Stimulated activated naive CD8-positive, alpha-beta T cell treated with anti-CD3 and anti-CD28 coated beads, Interleukin-15, amount 100 ng/mL, for 72 hours (primary cell): ENCODE data around the gene OTUB1.
"Not testable (repeated sequence)": the region's sequence is repeated elsewhere in the genome, so short reads cannot be mapped to it uniquely, and the experiment has no call there.

Source experiments
- ATAC-seq: fragments of 150-1000 bp; cut with Tn5 transposase; 2 replicates; pipeline ENCODE4 v1.10.0; 2021; ENCODE audit warnings: mild to moderate bottlenecking, moderate library complexity
- DNase-seq, 2 donors: peaks; one replicate each; pipeline ENCODE4 v3.0.0; 2021 to 2022
- H3K27ac Mint-ChIP-seq, 2 donors: one replicate each; pipeline ENCODE4 v1.8.0; 2022; ENCODE audit warnings: mild to moderate bottlenecking in 2 of 2, mixed read lengths in 2 of 2, moderate library complexity in 2 of 2
- H3K27me3 Mint-ChIP-seq: one replicate; pipeline ENCODE4 v1.8.0; 2022; ENCODE audit warnings: mixed read lengths
- H3K4me1 Mint-ChIP-seq: one replicate; pipeline ENCODE4 v1.8.0; 2022; ENCODE audit warnings: mild to moderate bottlenecking, mixed read lengths
- H3K4me3 Mint-ChIP-seq, 2 donors: one replicate each; pipeline ENCODE4 v1.8.0; 2022; ENCODE audit warnings: mild to moderate bottlenecking in 2 of 2, mixed read lengths in 2 of 2, moderate library complexity in 1 of 2
- H3K9me3 Mint-ChIP-seq, 2 donors: one replicate each; pipeline ENCODE4 v1.8.0; 2022; ENCODE audit warnings: mixed read lengths in 2 of 2

The OTUB1 gene

DNA sequence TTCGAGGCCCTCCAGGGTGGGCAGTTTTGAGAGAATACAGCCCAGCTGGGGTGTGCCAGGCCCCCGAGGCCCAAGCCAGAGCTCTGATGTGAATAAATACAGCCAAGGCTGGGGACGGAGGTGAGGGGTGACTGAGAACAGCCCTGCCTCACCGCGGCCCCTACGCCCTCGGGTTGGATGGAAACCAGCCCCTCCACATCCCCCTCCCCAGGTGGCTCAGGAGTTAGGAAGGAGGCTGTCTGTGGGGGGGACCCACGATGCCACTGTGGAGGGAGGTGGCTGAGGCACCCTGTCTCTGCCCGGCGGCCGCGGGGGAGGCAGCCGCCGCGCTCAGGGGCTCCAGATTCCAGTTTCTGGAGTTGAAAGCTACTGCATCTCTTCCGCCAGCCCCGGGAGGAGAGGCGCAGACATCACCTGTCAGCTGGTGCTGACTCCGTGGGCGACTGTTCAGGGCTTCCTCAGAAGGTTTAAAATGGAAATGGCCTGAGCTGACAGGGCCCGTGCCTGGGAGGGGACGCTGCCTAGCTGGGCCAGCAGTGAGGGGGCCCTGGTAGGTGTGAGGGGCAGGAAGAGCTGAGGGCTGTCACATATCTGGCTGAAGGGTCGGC lies 50.9 kb downstream of the OTUB1 start:
- Mint-ChIP-seq H3K27me3 (peaks cover 67% of the 10 kb centered on the region), H3K4me1 (peaks cover 15% of the 10 kb centered on the region), H3K9me3 (no peaks in the 10 kb centered on the region), H3K27ac (no peak overlapping the region), H3K4me3 (peak overlapping the region in 1 of 2 donors; percentile 10)
- ATAC-seq (peak; percentile 32), DNase-seq (no peak)

DNA sequence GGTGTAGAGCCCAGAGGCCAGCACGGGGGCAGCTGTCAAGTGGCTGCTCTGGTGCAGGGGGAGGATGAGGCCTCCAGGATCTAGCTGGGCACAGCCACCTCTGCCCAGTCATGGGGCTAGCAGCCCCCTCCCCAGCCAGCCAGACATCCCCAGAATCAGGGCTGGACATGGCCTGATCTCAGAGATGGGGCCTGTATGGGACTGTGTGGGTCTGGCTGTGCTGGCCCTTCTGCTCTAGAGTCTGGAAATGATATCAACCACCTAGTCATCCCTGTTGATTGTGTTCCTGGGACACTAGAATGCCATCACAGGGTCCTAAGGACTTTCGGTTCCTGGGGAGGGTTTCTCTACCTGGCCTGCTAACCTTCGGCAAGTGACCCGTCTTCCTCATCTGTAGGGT lies 52.3 kb downstream of the OTUB1 start:
- ATAC-seq (no peak), DNase-seq (no peak)
- H3K4me3 Mint-ChIP-seq, result no peak overlapping the region
- no peaks in the 10 kb centered on the region for H3K9me3 Mint-ChIP-seq
- no peak overlapping the region for H3K27ac Mint-ChIP-seq
- peaks cover 58% of the 10 kb centered on the region for H3K27me3 Mint-ChIP-seq
- H3K4me1 Mint-ChIP-seq, result peaks cover 15% of the 10 kb centered on the region

DNA sequence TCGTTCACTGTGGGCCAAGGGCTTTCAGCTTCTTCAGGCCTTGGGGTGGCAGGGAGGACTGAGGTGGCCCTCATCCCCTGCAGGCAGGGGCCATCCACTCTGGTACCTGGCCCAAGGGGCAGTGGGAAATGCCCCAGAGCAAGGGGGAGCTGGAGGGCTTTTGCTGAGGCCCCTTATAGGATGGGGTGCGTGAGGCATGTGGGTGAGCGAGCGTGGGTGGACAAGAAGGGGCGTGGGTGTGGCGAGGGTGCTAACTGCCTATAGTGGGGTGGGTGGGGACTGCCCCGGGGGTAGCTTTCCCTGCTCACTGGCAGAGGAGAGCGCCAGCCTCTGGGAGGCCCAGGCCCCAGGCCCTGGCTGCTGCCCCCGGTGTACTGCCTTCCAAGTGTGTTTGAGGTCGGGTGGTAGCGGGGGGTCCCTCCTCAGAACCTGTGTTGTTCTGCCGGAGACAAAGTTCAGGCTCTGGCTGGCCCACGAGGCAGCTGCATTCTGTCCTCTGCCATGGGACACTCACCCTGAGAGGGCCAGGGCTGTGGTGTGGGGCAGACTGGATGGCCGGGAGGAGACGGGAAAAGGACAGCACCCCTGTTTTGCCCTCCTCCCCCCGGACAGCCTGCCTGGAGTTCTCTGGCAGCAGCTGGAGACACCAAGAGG lies 52.9 kb downstream of the OTUB1 start:
- ATAC-seq (peak; percentile 23), DNase-seq (no peak)
- peaks cover 13% of the 10 kb centered on the region for H3K4me1 Mint-ChIP-seq
- H3K4me3 Mint-ChIP-seq, result no peak overlapping the region
- H3K9me3 Mint-ChIP-seq, result no peaks in the 10 kb centered on the region
- peaks cover 53% of the 10 kb centered on the region for H3K27me3 Mint-ChIP-seq
- H3K27ac Mint-ChIP-seq, result no peak overlapping the region

DNA sequence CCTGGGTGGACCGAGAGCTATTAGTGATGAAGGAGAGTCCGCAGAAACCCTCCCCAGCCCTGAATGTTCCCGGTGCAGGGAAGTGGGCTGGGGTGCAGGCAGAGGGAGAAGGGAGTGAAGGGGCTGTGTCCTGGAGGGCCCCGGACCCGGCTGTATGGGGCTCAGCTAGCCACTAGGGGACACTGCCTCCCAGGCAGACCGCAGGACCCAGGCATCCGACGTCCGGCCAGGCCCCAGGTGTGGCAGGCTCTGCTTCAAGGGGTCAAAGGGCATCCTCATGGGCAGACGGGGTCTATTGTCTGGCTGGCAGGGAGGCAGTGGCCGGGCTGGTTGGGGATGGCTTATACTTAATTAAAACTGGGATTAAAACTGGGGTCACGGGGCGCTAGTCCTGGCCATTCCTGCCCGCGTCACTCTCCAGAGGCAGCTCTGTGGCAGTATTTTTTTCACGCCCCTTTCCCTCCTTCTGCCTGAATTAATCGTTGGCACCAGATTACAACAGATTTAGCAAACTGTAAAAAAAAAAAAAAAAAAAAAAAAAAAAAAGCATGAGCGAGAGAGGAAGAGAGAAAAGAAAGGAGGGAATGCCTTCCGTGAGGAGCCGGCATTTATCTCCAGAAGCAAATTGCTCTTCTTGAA lies 54.6 kb downstream of the OTUB1 start:
- DNase-seq, result no peak
- H3K9me3 Mint-ChIP-seq, result no peaks in the 10 kb centered on the region
- no peak overlapping the region for H3K27ac Mint-ChIP-seq
- no peaks in the 10 kb centered on the region for H3K4me1 Mint-ChIP-seq
- no peak overlapping the region for H3K4me3 Mint-ChIP-seq
- no peak for ATAC-seq
- H3K27me3 Mint-ChIP-seq, result peaks cover 38% of the 10 kb centered on the region

DNA sequence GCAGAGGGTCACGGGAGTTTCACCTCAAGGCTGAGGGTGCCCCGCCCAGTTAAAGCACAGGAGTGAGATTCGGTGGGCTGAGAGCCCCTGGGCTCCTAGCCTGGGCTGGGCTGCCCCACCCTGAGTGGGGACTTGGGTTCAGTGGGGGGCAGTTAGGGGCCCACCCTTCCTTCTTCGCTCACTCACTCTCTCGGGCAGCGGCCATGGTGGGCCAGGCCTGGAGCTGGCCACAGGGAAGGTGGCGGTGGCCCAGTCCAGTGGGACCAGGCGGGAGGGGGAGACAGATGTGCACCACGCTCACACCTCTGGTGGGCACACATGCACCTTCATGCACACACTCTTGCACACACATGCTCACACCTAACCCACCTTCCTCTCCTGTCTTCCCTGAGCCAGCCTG lies 55.6 kb downstream of the OTUB1 start:
- Mint-ChIP-seq H3K27me3 (peaks cover 35% of the 10 kb centered on the region), H3K27ac (no peak overlapping the region), H3K4me1 (no peaks in the 10 kb centered on the region), H3K9me3 (no peaks in the 10 kb centered on the region), H3K4me3 (no peak overlapping the region)
- no peak for DNase-seq
- no peak for ATAC-seq

DNA sequence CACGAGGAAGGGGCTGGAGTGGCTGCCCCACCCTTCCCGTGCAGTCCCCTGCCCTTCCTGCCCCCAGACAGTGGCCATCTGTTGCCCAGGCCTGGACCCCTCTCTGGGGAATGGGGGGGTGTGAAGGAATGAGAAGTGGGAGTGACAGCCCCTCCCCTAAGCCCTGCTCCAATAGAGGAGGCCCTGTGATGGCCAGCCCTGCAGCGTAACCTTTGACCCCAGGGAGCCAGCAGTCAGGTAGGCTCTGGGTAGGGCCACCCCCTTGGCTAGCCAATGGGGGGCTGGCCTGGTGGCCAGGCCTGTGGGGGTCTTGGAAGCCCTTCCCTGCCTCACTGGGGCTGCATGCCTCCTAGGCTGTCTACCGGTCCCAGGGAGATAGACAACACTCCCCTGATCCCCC lies 56.1 kb downstream of the OTUB1 start:
- H3K27ac Mint-ChIP-seq, result no peak overlapping the region
- no peaks in the 10 kb centered on the region for H3K9me3 Mint-ChIP-seq
- ATAC-seq (no peak), DNase-seq (no peak)
- H3K4me1 Mint-ChIP-seq, result no peaks in the 10 kb centered on the region
- peaks cover 30% of the 10 kb centered on the region for H3K27me3 Mint-ChIP-seq
- no peak overlapping the region for H3K4me3 Mint-ChIP-seq

DNA sequence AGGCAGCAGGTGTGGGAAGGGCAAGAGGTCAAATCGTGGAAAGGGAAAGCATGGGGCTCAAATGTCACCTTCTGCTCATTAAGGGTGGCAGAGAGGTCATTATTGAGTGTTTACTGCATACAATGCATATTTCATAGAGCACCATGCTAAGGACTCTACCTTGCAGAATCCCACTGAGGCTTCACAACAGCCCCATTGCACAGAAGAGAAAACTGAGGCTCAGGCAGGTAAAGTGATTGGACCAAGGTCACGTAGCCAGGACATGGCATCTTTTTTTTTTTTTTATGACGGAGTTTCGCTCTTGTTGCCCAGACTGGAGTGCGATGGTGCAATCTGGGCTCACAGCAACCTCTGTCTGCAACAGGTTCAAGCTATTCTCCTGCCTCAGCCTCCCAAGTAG lies 57.3 kb downstream of the OTUB1 start:
- Mint-ChIP-seq H3K27me3 (peaks cover 18% of the 10 kb centered on the region), H3K4me3 (no peak overlapping the region), H3K9me3 (no peaks in the 10 kb centered on the region), H3K4me1 (no peaks in the 10 kb centered on the region), H3K27ac (no peak overlapping the region)
- no peak for ATAC-seq
- DNase-seq, result no peak

DNA sequence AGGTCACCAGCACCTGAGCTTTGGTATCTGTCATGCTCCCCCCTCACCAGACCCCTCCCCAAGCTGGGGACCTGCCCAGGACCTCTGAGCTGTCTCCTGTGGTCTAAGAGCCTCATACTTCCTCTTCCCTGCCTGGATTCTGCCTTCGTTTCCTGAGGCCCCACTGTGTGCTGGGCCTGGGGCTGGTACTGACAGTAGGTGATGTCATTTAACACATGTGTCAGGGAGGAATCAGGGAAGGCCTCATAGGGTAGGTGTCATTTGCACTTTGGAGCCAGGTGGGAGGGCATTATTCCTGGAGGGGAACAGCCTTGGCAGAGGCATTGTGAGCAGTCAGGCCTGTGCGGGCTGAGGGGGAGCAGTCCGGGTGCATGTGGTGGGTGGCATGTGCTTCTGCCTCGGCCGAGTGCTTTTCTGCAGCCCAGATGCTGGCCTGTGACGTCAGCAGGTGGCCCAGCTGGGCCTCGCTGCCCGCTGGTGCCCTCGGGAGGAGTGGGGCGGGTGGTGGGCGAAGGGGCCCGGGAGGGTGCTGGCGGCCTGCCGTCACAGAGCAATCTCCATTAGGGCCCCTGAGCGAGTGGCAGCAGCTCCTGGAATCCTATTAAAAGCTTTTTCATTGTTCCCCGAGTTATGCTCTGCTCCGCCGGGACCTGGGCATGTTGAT lies 58.6 kb downstream of the OTUB1 start:
- ATAC-seq (no peak), DNase-seq (no peak)
- peaks cover 7% of the 10 kb centered on the region for H3K27me3 Mint-ChIP-seq
- no peaks in the 10 kb centered on the region for H3K9me3 Mint-ChIP-seq
- H3K4me1 Mint-ChIP-seq, result no peaks in the 10 kb centered on the region
- H3K27ac Mint-ChIP-seq, result peak overlapping the region in 1 of 2 donors; percentile 67
- H3K4me3 Mint-ChIP-seq, result no peak overlapping the region

DNA sequence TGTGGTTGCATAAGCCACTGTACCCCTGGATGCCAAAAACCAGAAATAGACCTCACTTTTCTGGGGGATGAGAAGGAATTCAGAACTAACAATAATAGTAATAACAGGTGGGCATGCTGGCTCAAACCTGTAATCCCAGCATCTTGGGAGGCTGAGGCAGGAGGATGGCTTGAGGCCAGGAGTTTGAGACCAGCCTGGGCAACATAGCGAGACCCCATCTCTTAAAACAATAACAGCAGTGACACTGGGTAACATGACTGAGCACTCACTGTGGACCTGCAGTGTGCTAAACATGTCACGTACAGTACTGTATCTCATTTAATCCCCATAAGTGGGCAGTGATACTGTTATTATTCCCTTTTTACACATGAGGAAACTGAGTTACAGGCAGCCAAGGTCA lies 59.5 kb downstream of the OTUB1 start:
- Mint-ChIP-seq H3K9me3 (no peaks in the 10 kb centered on the region), H3K27me3 (no peaks in the 10 kb centered on the region), H3K4me3 (no peak overlapping the region), H3K27ac (peak overlapping the region in 1 of 2 donors; percentile 48), H3K4me1 (no peaks in the 10 kb centered on the region)
- DNase-seq, result no peak
- no peak for ATAC-seq

DNA sequence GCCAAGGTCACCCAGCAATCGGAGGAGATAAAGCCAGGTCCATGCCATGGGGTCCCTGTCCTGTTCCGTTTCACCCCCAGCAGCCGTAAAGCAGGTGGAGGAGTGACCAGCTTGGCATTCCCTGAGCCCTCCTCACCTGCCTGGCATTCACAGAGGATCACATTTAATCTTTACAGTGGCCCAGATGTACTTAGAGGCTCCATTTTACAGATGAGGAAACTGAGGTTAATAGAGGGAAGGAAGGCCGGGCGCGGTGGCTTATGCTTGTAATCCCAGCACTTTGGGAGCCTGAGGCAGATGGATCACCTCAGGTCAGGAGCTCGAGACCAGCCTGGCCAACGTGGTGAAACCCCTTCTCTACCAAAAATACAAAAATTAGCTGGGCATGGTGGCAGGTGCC lies 61.1 kb downstream of the OTUB1 start:
- H3K27me3 Mint-ChIP-seq, H3K27ac Mint-ChIP-seq, H3K9me3 Mint-ChIP-seq, H3K4me3 Mint-ChIP-seq, DNase-seq, ATAC-seq, H3K4me1 Mint-ChIP-seq: not testable (repeated sequence)
